A549 treated with DMSO at 1 μM for 4 hours (cell line): ENCODE results near the gene E2F7. TPM values are rescaled to one million over a fixed set of nuclear protein-coding genes. Genes with fewer than 3 reads are reported as not detected.

ENCODE experiments used
- total RNA-seq: library from RNA; stranded (reverse); fragments of 200-300 nt; extraction: Qiagen RNA extraction; gene quantifications from 5 replicates; pipeline ENCODE4 v1.2.3, GENCODE V29; 2022; ENCODE audit warnings: low read depth

E2F7 gene, protein sequence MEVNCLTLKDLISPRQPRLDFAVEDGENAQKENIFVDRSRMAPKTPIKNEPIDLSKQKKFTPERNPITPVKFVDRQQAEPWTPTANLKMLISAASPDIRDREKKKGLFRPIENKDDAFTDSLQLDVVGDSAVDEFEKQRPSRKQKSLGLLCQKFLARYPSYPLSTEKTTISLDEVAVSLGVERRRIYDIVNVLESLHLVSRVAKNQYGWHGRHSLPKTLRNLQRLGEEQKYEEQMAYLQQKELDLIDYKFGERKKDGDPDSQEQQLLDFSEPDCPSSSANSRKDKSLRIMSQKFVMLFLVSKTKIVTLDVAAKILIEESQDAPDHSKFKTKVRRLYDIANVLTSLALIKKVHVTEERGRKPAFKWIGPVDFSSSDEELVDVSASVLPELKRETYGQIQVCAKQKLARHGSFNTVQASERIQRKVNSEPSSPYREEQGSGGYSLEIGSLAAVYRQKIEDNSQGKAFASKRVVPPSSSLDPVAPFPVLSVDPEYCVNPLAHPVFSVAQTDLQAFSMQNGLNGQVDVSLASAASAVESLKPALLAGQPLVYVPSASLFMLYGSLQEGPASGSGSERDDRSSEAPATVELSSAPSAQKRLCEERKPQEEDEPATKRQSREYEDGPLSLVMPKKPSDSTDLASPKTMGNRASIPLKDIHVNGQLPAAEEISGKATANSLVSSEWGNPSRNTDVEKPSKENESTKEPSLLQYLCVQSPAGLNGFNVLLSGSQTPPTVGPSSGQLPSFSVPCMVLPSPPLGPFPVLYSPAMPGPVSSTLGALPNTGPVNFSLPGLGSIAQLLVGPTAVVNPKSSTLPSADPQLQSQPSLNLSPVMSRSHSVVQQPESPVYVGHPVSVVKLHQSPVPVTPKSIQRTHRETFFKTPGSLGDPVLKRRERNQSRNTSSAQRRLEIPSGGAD
- total RNA-seq: 7.0 to 11.0 TPM (median 9.0 TPM) in 5 replicates

DNA sequence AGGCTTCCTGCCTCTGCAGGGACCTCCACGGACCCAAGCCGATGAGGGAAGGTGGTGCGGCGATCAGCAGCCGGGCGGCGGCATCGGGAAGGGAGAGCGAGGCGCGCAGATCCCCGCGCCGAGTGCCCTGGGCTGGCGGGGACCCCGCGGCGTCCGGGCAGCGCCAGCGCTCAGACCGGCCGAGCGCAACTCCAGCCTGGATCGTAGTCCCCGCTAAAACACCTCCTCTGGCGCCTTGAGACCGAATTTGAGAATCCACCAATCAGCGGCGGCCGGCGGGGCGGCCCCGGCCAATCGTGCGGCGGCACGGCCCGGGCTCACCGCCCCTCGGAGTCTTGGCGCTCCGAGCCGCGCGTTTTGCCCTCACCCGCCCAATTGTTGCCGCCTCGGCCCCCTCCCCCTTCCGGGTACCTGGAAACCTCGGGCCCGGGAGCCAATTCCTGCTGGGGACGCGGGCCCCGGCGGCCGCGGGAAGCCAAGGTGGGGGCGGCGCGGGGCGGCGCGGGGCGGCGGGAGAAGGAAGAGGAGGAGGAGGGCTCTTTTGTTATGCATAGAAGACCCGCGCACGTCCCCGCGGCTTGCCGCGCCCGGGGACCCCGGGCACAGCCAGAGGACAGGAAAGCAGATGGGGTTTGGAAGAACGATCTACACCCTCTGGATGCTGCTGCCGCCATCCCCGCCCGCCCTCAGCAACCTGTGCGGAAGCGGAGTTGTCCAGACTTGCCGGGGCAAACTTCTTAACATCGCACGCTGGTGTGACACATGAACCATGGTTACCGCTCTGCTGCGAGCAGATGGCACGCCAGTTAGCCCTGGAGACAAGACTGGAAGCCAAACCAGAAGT lies at the start of gene E2F7:
Gene E2F7, minus strand, starts transcription at position 209 of the 844 bp plus-strand sequence. CDS start 934 bp downstream, outside the sequence.

Other genes with a start within 250 kb of the E2F7 start
- 18.4 to 25.8 TPM (median 22.6 TPM) in 5 replicates for gene CSRP2, start 186.6 kb downstream of the E2F7 start, total RNA-seq